Mesenchymal stem cell (in vitro differentiated cells and primary cell): ENCODE measurements around the gene CLDN6.

ENCODE experiments used
- DNase-seq: peaks from one replicate; pipeline ENCODE4 v3.0.0-alpha.2; 2013
- H2AFZ ChIP-seq: one replicate; pipeline ENCODE4 v1.6.1; 2013; ENCODE audit warnings: low read depth, mild to moderate bottlenecking, control low read depth, inconsistent platforms, low read length, moderate library complexity
- H2AK5ac ChIP-seq: 2 replicates; pipeline ENCODE4 v1.6.1; 2013; ENCODE audit warnings: low read length, moderate library complexity, mild to moderate bottlenecking, inconsistent platforms; ENCODE audit not compliant: severe bottlenecking
- H2BK120ac ChIP-seq: one replicate; pipeline ENCODE4 v1.6.1; 2013; ENCODE audit warnings: low read depth, mild to moderate bottlenecking, inconsistent platforms, low read length, moderate library complexity
- H2BK12ac ChIP-seq, 2 experiments: one replicate each; pipeline ENCODE4 v1.6.1; 2013; ENCODE audit warnings: inconsistent platforms in 2 of 2, low read length in 2 of 2, mild to moderate bottlenecking in 2 of 2, moderate library complexity in 2 of 2, control low read depth in 1 of 2
- H2BK15ac ChIP-seq: one replicate; pipeline ENCODE4 v1.6.1; 2013; ENCODE audit warnings: mild to moderate bottlenecking, low read depth, inconsistent platforms; ENCODE audit not compliant: poor library complexity, severe bottlenecking
- H2BK5ac ChIP-seq: 2 replicates; pipeline ENCODE4 v1.6.1; 2013; ENCODE audit warnings: low read depth, mild to moderate bottlenecking, low read length, control low read depth, inconsistent platforms; ENCODE audit not compliant: poor library complexity, severe bottlenecking
- H3K14ac ChIP-seq, 2 experiments: one replicate each; pipeline ENCODE4 v1.6.1; 2013; ENCODE audit warnings: inconsistent platforms in 2 of 2, low read length in 2 of 2, control low read depth in 1 of 2, mild to moderate bottlenecking in 1 of 2, moderate library complexity in 1 of 2
- H3K18ac ChIP-seq, 2 experiments: one replicate each; pipeline ENCODE4 v1.6.1; 2013; ENCODE audit warnings: inconsistent platforms in 2 of 2, low read length in 2 of 2, control low read depth in 1 of 2, low read depth in 1 of 2, mild to moderate bottlenecking in 1 of 2
- H3K23ac ChIP-seq, 2 experiments: one replicate each; pipeline ENCODE4 v1.6.1; 2013; ENCODE audit warnings: inconsistent platforms in 2 of 2, low read length in 2 of 2, mild to moderate bottlenecking in 2 of 2, moderate library complexity in 2 of 2, control low read depth in 1 of 2
- H3K27ac ChIP-seq: 2 replicates; pipeline ENCODE4 v1.5.1; 2013; ENCODE audit warnings: mild to moderate bottlenecking, moderate library complexity, low read length, control low read depth, inconsistent platforms; ENCODE audit not compliant: poor library complexity, severe bottlenecking
- H3K27me3 ChIP-seq, 2 experiments: 2 replicates each; pipeline versions ENCODE4 v1.6.1 to v1.7.0; 2013; ENCODE audit warnings: low read length in 2 of 2, mild to moderate bottlenecking in 2 of 2, moderate library complexity in 2 of 2, control low read depth in 1 of 2, inconsistent platforms in 1 of 2; ENCODE audit not compliant: control insufficient read depth in 1 of 2, insufficient read depth in 1 of 2
- H3K36me3 ChIP-seq, 2 experiments: 2 replicates each; pipeline versions ENCODE4 v1.6.1 to v1.7.0; 2013; ENCODE audit warnings: low read length in 2 of 2, control low read depth in 1 of 2, inconsistent platforms in 1 of 2, low read depth in 1 of 2, mild to moderate bottlenecking in 1 of 2; ENCODE audit not compliant: insufficient read depth in 2 of 2, control insufficient read depth in 1 of 2
- H3K4ac ChIP-seq, 2 experiments: one replicate each; pipeline ENCODE4 v1.6.1; 2013; ENCODE audit warnings: inconsistent platforms in 2 of 2, low read length in 2 of 2, mild to moderate bottlenecking in 2 of 2, moderate library complexity in 2 of 2, control low read depth in 1 of 2, low read depth in 1 of 2
- H3K4me1 ChIP-seq: 2 replicates; pipeline ENCODE4 v1.6.1; 2013; ENCODE audit warnings: low read depth, low read length, control low read depth; ENCODE audit not compliant: control insufficient read depth, insufficient read depth
- H3K4me2 ChIP-seq: 2 replicates; pipeline ENCODE4 v1.6.1; 2013; ENCODE audit warnings: low read length, mild to moderate bottlenecking, inconsistent platforms; ENCODE audit not compliant: poor library complexity, severe bottlenecking
- H3K4me3 ChIP-seq, 2 experiments: 2 replicates each; pipeline versions ENCODE4 v1.5.1 to v1.7.0; 2013; ENCODE audit warnings: low read length in 2 of 2, mild to moderate bottlenecking in 2 of 2, control low read depth in 1 of 2, low read depth in 1 of 2; ENCODE audit not compliant: insufficient read depth in 1 of 2
- H3K79me1 ChIP-seq: replicated peaks from 2 replicates; pipeline ENCODE4 v1.6.1; 2013; ENCODE audit warnings: mild to moderate bottlenecking, control low read depth, low read length, inconsistent platforms; ENCODE audit not compliant: poor library complexity, severe bottlenecking
- H3K9ac ChIP-seq: 2 replicates; pipeline ENCODE4 v1.7.0; 2013; ENCODE audit warnings: mild to moderate bottlenecking, low read length, moderate library complexity
- H3K9me3 ChIP-seq: 2 replicates; pipeline ENCODE4 v1.7.0; 2013; ENCODE audit warnings: mild to moderate bottlenecking, low read length; ENCODE audit not compliant: control insufficient read depth
- H4K8ac ChIP-seq: one replicate; pipeline ENCODE4 v1.6.1; 2013; ENCODE audit warnings: inconsistent platforms, mild to moderate bottlenecking, low read length, moderate library complexity
- H4K91ac ChIP-seq: one replicate; pipeline ENCODE4 v1.6.1; 2013; ENCODE audit warnings: mild to moderate bottlenecking, low read length, inconsistent platforms
- WGBS: methylation state at CpG from one replicate; pipeline ENCODE4 v1.1.7; 2013; ENCODE audit warnings: mixed read lengths; 5-methylcytosine and 5-hydroxymethylcytosine counted together

The CLDN6 gene

GRCh38 chr16:3008690-3009037 lies 9.3 kb downstream of the CLDN6 start:
- Histone ChIP-seq H2AK5ac (no peak overlapping the region), H2AFZ (no peak overlapping the region), H3K9ac (no peak overlapping the region), H4K8ac (no peak overlapping the region), H3K18ac (no peak overlapping the region), H3K79me1 (no peaks in the 10 kb centered on the region), H3K14ac (no peak overlapping the region), H3K4me2 (no peak overlapping the region), H4K91ac (no peak overlapping the region), H3K9me3 (no peaks in the 10 kb centered on the region), H3K27ac (no peak overlapping the region), H2BK15ac (no peak overlapping the region), H2BK5ac (no peak overlapping the region), H2BK12ac (no peak overlapping the region), H3K23ac (peak overlapping the region in 1 of 2 experiments; percentile 9), H3K36me3 (no peaks in the 10 kb centered on the region), H3K4me3 (no peak overlapping the region), H3K4me1 (peaks cover 37% of the 10 kb centered on the region), H3K4ac (no peak overlapping the region), H3K27me3 (peaks cover 80 to 87% of the 10 kb centered on the region in 2 experiments), H2BK120ac (no peak overlapping the region)
- WGBS, result 32% methylated on average over 4 of the region's 4 CpGs
- no peak for DNase-seq

GRCh38 chr16:3007957-3008689 lies 9.9 kb downstream of the CLDN6 start:
- peaks cover 34% of the 10 kb centered on the region for H3K4me1 ChIP-seq
- no peaks in the 10 kb centered on the region for H3K9me3 ChIP-seq
- H3K23ac ChIP-seq, result no peak overlapping the region
- WGBS, result 18% methylated on average over 12 of the region's 17 CpGs
- no peak overlapping the region for H2BK15ac ChIP-seq
- H2BK120ac ChIP-seq, result no peak overlapping the region
- H3K27ac ChIP-seq, result no peak overlapping the region
- no peak overlapping the region for H3K4me2 ChIP-seq
- peak overlapping the region in 1 of 2 experiments; percentile 64 for H3K4ac ChIP-seq
- no peak overlapping the region for H3K18ac ChIP-seq
- no peak overlapping the region for H3K14ac ChIP-seq
- no peak overlapping the region for H2BK5ac ChIP-seq
- H3K79me1 ChIP-seq, result no peaks in the 10 kb centered on the region
- no peak overlapping the region for H4K91ac ChIP-seq
- no peak overlapping the region for H3K9ac ChIP-seq
- no peaks in the 10 kb centered on the region for H3K36me3 ChIP-seq
- H2BK12ac ChIP-seq, result no peak overlapping the region
- H4K8ac ChIP-seq, result no peak overlapping the region
- no peak for DNase-seq
- peaks cover 75 to 81% of the 10 kb centered on the region in 2 experiments for H3K27me3 ChIP-seq
- H3K4me3 ChIP-seq, result no peak overlapping the region
- no peak overlapping the region for H2AK5ac ChIP-seq
- H2AFZ ChIP-seq, result no peak overlapping the region

GRCh38 chr16:3007059-3007956 lies 10.7 kb downstream of the CLDN6 start:
- Histone ChIP-seq H3K18ac (no peak overlapping the region), H3K14ac (no peak overlapping the region), H3K9ac (no peak overlapping the region), H2AFZ (no peak overlapping the region), H4K8ac (no peak overlapping the region), H2BK120ac (no peak overlapping the region), H3K4me3 (no peak overlapping the region), H3K4me1 (peaks cover 26% of the 10 kb centered on the region), H3K4ac (peak overlapping the region in 1 of 2 experiments; percentile 64), H3K4me2 (no peak overlapping the region), H2BK15ac (no peak overlapping the region), H3K79me1 (no peaks in the 10 kb centered on the region), H3K23ac (no peak overlapping the region), H3K9me3 (no peaks in the 10 kb centered on the region), H2BK12ac (no peak overlapping the region), H4K91ac (no peak overlapping the region), H2AK5ac (no peak overlapping the region), H3K27me3 (peaks cover 67 to 73% of the 10 kb centered on the region in 2 experiments), H3K27ac (no peak overlapping the region), H2BK5ac (no peak overlapping the region), H3K36me3 (no peaks in the 10 kb centered on the region)
- no peak for DNase-seq
- 62% methylated on average over 13 of the region's 13 CpGs for WGBS

DNA sequence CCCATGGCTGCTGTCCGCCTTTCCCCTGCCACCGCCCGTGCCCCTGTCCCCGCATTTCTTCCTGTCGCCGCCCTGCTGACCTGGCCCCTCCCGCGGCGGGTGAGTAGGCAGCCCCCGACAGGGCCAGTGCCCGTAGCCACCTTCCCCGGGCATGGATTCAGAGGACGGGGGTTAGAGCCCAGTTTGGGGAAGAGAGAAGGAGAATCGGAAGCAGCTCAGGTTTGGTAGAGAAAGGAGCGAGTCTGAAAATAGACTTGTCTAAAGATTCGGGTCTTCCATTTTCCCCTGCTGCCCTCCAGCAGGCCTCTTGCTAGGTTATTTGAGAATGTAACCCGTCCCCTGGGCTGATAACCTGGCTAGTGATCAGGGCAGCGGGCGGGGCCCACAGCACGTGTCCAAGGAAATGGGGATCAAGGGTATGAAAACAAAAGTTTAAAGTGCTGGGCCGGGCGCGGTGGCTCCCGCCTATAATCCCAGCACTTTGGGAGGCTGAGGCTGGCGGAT lies 13.2 kb downstream of the CLDN6 start:
- Histone ChIP-seq H3K27me3 (peaks cover 61 to 66% of the 10 kb centered on the region in 2 experiments), H2BK5ac (no peak overlapping the region)
- DNase-seq, result no peak

More for the DNA sequence above, 13.2 kb downstream of the CLDN6 start:
- Histone ChIP-seq H3K18ac (no peak overlapping the region), H4K8ac (no peak overlapping the region), H3K79me1 (no peaks in the 10 kb centered on the region), H2AFZ (no peak overlapping the region), H4K91ac (no peak overlapping the region), H3K9me3 (no peaks in the 10 kb centered on the region), H2AK5ac (no peak overlapping the region), H3K4me2 (peak overlapping the region; percentile 79), H3K9ac (no peak overlapping the region), H2BK15ac (no peak overlapping the region), H3K27ac (no peak overlapping the region), H2BK12ac (no peak overlapping the region), H2BK120ac (no peak overlapping the region), H3K4ac (no peak overlapping the region), H3K4me1 (peaks cover 15% of the 10 kb centered on the region), H3K4me3 (no peak overlapping the region), H3K23ac (no peak overlapping the region), H3K36me3 (no peaks in the 10 kb centered on the region), H3K14ac (no peak overlapping the region)
- 5% methylated on average over 23 of the region's 25 CpGs for WGBS
